Parathyroid adenoma (tissue), 2 donors: Measurements from ENCODE around the gene CAMK1G.

Source experiments
- H2AFZ ChIP-seq: fragments of 300-600 bp; sonication (generic); one replicate; pipeline ENCODE4 v1.7.0; 2017; ENCODE audit warnings: antibody characterized with exemption, mild to moderate bottlenecking
- H3K27ac ChIP-seq: fragments of 300-600 bp; sonication (generic); one replicate; pipeline ENCODE4 v1.7.0; 2017
- H3K27me3 ChIP-seq: fragments of 300-600 bp; sonication (generic); one replicate; pipeline ENCODE4 v1.7.0; 2017; ENCODE audit warnings: low read length; ENCODE audit not compliant: control insufficient read depth, insufficient read depth
- H3K36me3 ChIP-seq: fragments of 300-600 bp; sonication (generic); one replicate; pipeline ENCODE4 v1.7.0; 2017; ENCODE audit warnings: low read length; ENCODE audit not compliant: control insufficient read depth, insufficient read depth
- H3K4me1 ChIP-seq: fragments of 300-600 bp; sonication (generic); one replicate; pipeline ENCODE4 v1.7.0; 2017; ENCODE audit warnings: control low read depth
- H3K4me2 ChIP-seq: fragments of 300-600 bp; sonication (generic); one replicate; pipeline ENCODE4 v1.7.0; 2017; ENCODE audit warnings: low read length
- H3K4me3 ChIP-seq: fragments of 300-600 bp; sonication (generic); one replicate; pipeline ENCODE4 v1.7.0; 2017; ENCODE audit warnings: low read depth, low read length
- H3K79me2 ChIP-seq: fragments of 300-600 bp; sonication (generic); one replicate; pipeline ENCODE4 v1.7.0; 2017; ENCODE audit warnings: control low read depth
- H3K9ac ChIP-seq: fragments of 300-600 bp; sonication (generic); one replicate; pipeline ENCODE4 v1.7.0; 2017; ENCODE audit warnings: mild to moderate bottlenecking
- H3K9me3 ChIP-seq: fragments of 300-600 bp; sonication (generic); one replicate; pipeline ENCODE4 v1.7.0; 2017; ENCODE audit warnings: low read length; ENCODE audit not compliant: control insufficient read depth
- CTCF ChIP-seq: fragments of 300-600 bp; sonication (generic); IDR thresholded peaks from one replicate; pipeline ENCODE4 v1.7.0; 2017; ENCODE audit warnings: antibody characterized with exemption, mild to moderate bottlenecking
- donor health status: primary hyperparathyroidism.

The CAMK1G gene

GRCh38 chr1:209580577-209580976 lies 2.9 kb upstream of the CAMK1G start:
- H3K4me2 ChIP-seq = no peak overlapping the region
- H3K4me1 ChIP-seq = no peaks in the 10 kb centered on the region

GRCh38 chr1:209584231-209584672 lies 738 bp downstream of the CAMK1G start:
- TF ChIP-seq CTCF = no peak
- Histone ChIP-seq H3K9ac (no peak overlapping the region), H3K27me3 (peaks cover 4% of the 10 kb centered on the region)

More at GRCh38 chr1:209580577-209580976, 2.9 kb upstream of the CAMK1G start:
- Histone ChIP-seq H3K9me3 (no peaks in the 10 kb centered on the region), H3K27me3 (peaks cover 4% of the 10 kb centered on the region), H3K9ac (no peak overlapping the region), H3K36me3 (no peaks in the 10 kb centered on the region), H2AFZ (no peak overlapping the region), H3K27ac (no peak overlapping the region), H3K4me3 (no peak overlapping the region), H3K79me2 (no peaks in the 10 kb centered on the region)
- TF ChIP-seq CTCF = no peak

GRCh38 chr1:209585197-209585596 lies 1.7 kb downstream of the CAMK1G start:
- Histone ChIP-seq H3K27ac (no peak overlapping the region), H3K4me2 (no peak overlapping the region), H3K9ac (no peak overlapping the region), H3K9me3 (no peaks in the 10 kb centered on the region), H3K4me1 (no peaks in the 10 kb centered on the region), H2AFZ (no peak overlapping the region), H3K4me3 (no peak overlapping the region), H3K79me2 (no peaks in the 10 kb centered on the region), H3K36me3 (no peaks in the 10 kb centered on the region), H3K27me3 (peaks cover 4% of the 10 kb centered on the region)
- TF ChIP-seq CTCF = no peak

More at GRCh38 chr1:209584231-209584672, 738 bp downstream of the CAMK1G start:
- Histone ChIP-seq H3K4me1 (no peaks in the 10 kb centered on the region), H3K36me3 (no peaks in the 10 kb centered on the region), H3K79me2 (no peaks in the 10 kb centered on the region), H3K9me3 (no peaks in the 10 kb centered on the region), H3K4me3 (no peak overlapping the region), H3K27ac (no peak overlapping the region), H2AFZ (no peak overlapping the region), H3K4me2 (no peak overlapping the region)

GRCh38 chr1:209585672-209586071 lies 2.2 kb downstream of the CAMK1G start:
- no peak overlapping the region for H3K9ac ChIP-seq
- H3K4me1 ChIP-seq = no peaks in the 10 kb centered on the region
- H3K9me3 ChIP-seq = no peaks in the 10 kb centered on the region
- no peak overlapping the region for H3K27ac ChIP-seq
- TF ChIP-seq CTCF = no peak
- no peak overlapping the region for H3K4me3 ChIP-seq
- no peak overlapping the region for H3K4me2 ChIP-seq
- no peaks in the 10 kb centered on the region for H3K36me3 ChIP-seq
- peaks cover 4% of the 10 kb centered on the region for H3K27me3 ChIP-seq
- H2AFZ ChIP-seq = no peak overlapping the region
- H3K79me2 ChIP-seq = no peaks in the 10 kb centered on the region

- Histone ChIP-seq H3K27ac (no peak overlapping the region), H3K27me3 (peaks cover 4% of the 10 kb centered on the region), H3K4me3 (no peak overlapping the region), H3K4me1 (no peaks in the 10 kb centered on the region), H3K36me3 (no peaks in the 10 kb centered on the region), H3K9ac (no peak overlapping the region), H2AFZ (no peak overlapping the region), H3K4me2 (no peak overlapping the region), H3K79me2 (no peaks in the 10 kb centered on the region), H3K9me3 (no peaks in the 10 kb centered on the region)
- TF ChIP-seq CTCF = no peak
Measured at GRCh38 chr1:209586221-209586740, 2.8 kb downstream of the CAMK1G start.
